Neural progenitor cell (in vitro differentiated cells): ENCODE measurements around the gene MED4.

Experiments
- EZH2 ChIP-seq: fragments of 200-600 bp; sonication (generic); IDR thresholded peaks from 2 replicates; pipeline ENCODE4 v1.6.1; 2017; ENCODE audit warnings: antibody characterized with exemption, mild to moderate bottlenecking, moderate library complexity
- TF ChIP-seq, protein P1 (sequence below): fragments of 200-600 bp; sonication (generic); IDR thresholded peaks from 2 replicates; pipeline ENCODE4 v1.5.1; 2017; ENCODE audit warnings: antibody characterized with exemption, mild to moderate bottlenecking

- TF ChIP-seq EZH2: no peak
- TF ChIP-seq, protein P1, sequence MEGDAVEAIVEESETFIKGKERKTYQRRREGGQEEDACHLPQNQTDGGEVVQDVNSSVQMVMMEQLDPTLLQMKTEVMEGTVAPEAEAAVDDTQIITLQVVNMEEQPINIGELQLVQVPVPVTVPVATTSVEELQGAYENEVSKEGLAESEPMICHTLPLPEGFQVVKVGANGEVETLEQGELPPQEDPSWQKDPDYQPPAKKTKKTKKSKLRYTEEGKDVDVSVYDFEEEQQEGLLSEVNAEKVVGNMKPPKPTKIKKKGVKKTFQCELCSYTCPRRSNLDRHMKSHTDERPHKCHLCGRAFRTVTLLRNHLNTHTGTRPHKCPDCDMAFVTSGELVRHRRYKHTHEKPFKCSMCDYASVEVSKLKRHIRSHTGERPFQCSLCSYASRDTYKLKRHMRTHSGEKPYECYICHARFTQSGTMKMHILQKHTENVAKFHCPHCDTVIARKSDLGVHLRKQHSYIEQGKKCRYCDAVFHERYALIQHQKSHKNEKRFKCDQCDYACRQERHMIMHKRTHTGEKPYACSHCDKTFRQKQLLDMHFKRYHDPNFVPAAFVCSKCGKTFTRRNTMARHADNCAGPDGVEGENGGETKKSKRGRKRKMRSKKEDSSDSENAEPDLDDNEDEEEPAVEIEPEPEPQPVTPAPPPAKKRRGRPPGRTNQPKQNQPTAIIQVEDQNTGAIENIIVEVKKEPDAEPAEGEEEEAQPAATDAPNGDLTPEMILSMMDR: no peak
Measured at GRCh38 chr13:48138270-48138669, 43.4 kb upstream of the MED4 start.
